Caco-2 (cell line): Measurements from ENCODE around the gene SLC35G2. TPM values are rescaled to one million over a fixed set of nuclear protein-coding genes. Genes with fewer than 3 reads are reported as not detected.
"Not testable (repeated sequence)": the region's sequence is repeated elsewhere in the genome, so short reads cannot be mapped to it uniquely, and the experiment has no call there.

Experiments used
- BruUV-seq: library from RNA; stranded (reverse); fragments of 400-500 nt; replicated peaks from 2 replicates; lab custom pipeline; 2021; lab: Mats Ljungman, UMichigan
- CTCF ChIA-PET: fragments of 300-600 bp; sonication (Branson Sonifier 250); formaldehyde crosslinking; loops from one replicate; lab custom pipeline; 2022; ENCODE audit warnings: antibody characterized with exemption; lab: Charles Lee
- POLR2A ChIA-PET: fragments of 300-600 bp; sonication (Branson Sonifier 250); formaldehyde crosslinking; loops from one replicate; lab custom pipeline; 2022; ENCODE audit warnings: antibody characterized with exemption; lab: Charles Lee
- DNase-seq, 2 experiments: peaks; one replicate each; pipeline versions ENCODE4 v3.0.0 to v3.0.0-alpha.2; 2020 to 2022
- H3K27me3 ChIP-seq: replicated peaks from 2 replicates; pipeline ENCODE4 v1.6.0; 2011; ENCODE audit warnings: low read length; ENCODE audit not compliant: control insufficient read depth, insufficient read depth
- H3K36me3 ChIP-seq: 2 replicates; pipeline ENCODE4 v1.5.1; 2011; ENCODE audit warnings: low read length; ENCODE audit not compliant: control insufficient read depth, insufficient read depth
- H3K4me1 ChIP-seq: fragments of 250-450 bp; sonication (Bioruptor Pico); 2 replicates; pipeline ENCODE4 v1.5.1; 2020; ENCODE audit warnings: mild to moderate bottlenecking
- H3K4me3 ChIP-seq: 2 replicates; pipeline ENCODE4 v1.5.1; 2011; ENCODE audit warnings: low read depth, mild to moderate bottlenecking, control low read depth, low read length
- H3K9me3 ChIP-seq: fragments of 250-450 bp; sonication (Bioruptor Pico); 2 replicates; pipeline ENCODE4 v1.5.1; 2020; ENCODE audit warnings: mild to moderate bottlenecking, moderate library complexity
- H3K27ac Mint-ChIP-seq: one replicate; pipeline ENCODE4 v1.8.0; 2022; ENCODE audit warnings: mixed read lengths; ENCODE audit not compliant: unreplicated experiment
- H3K27me3 Mint-ChIP-seq: one replicate; pipeline ENCODE4 v1.8.0; 2022; ENCODE audit warnings: mixed read lengths; ENCODE audit not compliant: insufficient read depth, unreplicated experiment
- H3K36me3 Mint-ChIP-seq: one replicate; pipeline ENCODE4 v1.8.0; 2022; ENCODE audit warnings: mild to moderate bottlenecking, mixed read lengths; ENCODE audit not compliant: insufficient read depth, unreplicated experiment
- H3K4me1 Mint-ChIP-seq: one replicate; pipeline ENCODE4 v1.8.0; 2022; ENCODE audit warnings: low read depth, mixed read lengths; ENCODE audit not compliant: unreplicated experiment
- H3K4me3 Mint-ChIP-seq: one replicate; pipeline ENCODE4 v1.8.0; 2022; ENCODE audit warnings: mild to moderate bottlenecking, moderate library complexity, mixed read lengths; ENCODE audit not compliant: unreplicated experiment
- H3K9me3 Mint-ChIP-seq: one replicate; pipeline ENCODE4 v1.8.0; 2022; ENCODE audit warnings: mixed read lengths; ENCODE audit not compliant: unreplicated experiment
- intact Hi-C: fragments of 100-400 bp; cut with micrococcal nuclease; formaldehyde crosslinking; loops from one replicate; pipeline ENCODE4 v1.10.0; 2022; ENCODE audit not compliant: unreplicated experiment
- total RNA-seq: library from RNA; stranded (reverse); gene quantifications from 2 replicates; pipeline ENCODE4 v1.2.3, GENCODE V29; 2022
- TF ChIP-seq, protein P1 (sequence below), 2 experiments: fragments of 200-600 bp in 1 of 2; IDR thresholded peaks; 1 replicate in 1 of 2; 2 replicates in 1 of 2; pipeline versions ENCODE4 v1.5.1 to v1.8.0; 2011 to 2022; ENCODE audit warnings: antibody characterized with exemption in 1 of 2, control low read depth in 1 of 2, inconsistent platforms in 1 of 2, low read depth in 1 of 2, low read length in 1 of 2, mild to moderate bottlenecking in 1 of 2, moderate library complexity in 1 of 2; ENCODE audit not compliant: insufficient read depth in 1 of 2, severe bottlenecking in 1 of 2, unreplicated experiment in 1 of 2

Gene SLC35G2
- total RNA-seq, 1 experiment from 2014 or later = 4.2 TPM

DNA sequence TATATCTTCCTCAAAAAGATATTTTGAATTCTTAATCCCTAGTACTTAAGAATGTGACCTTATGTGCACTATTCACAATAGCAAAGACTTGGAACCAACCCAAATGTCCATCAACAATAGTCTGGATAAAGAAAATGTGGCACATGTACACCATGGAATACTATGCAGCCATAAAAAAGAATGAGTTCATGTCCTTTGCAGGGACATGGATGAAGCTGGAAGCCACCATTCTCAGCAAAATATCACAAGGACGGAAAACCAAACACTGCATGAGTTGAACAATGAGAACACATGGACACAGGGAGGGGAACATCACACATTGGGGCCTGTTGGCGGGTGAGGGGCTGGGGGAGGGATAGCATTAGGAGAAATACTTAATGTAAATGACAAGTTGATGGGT is 60.6 kb downstream of the SLC35G2 start:
- Mint-ChIP-seq H3K4me1 (peaks cover 19% of the 10 kb centered on the region), H3K36me3 (peaks cover 30% of the 10 kb centered on the region), H3K9me3 (peaks cover 17% of the 10 kb centered on the region)
- BruUV-seq, H3K4me3 Mint-ChIP-seq, H3K4me3 ChIP-seq, H3K27me3 Mint-ChIP-seq, H3K27ac Mint-ChIP-seq, H3K27me3 ChIP-seq, H3K36me3 ChIP-seq, POLR2A ChIA-PET, DNase-seq, H3K4me1 ChIP-seq, H3K9me3 ChIP-seq, CTCF ChIA-PET, intact Hi-C loops: not testable (repeated sequence)

DNA sequence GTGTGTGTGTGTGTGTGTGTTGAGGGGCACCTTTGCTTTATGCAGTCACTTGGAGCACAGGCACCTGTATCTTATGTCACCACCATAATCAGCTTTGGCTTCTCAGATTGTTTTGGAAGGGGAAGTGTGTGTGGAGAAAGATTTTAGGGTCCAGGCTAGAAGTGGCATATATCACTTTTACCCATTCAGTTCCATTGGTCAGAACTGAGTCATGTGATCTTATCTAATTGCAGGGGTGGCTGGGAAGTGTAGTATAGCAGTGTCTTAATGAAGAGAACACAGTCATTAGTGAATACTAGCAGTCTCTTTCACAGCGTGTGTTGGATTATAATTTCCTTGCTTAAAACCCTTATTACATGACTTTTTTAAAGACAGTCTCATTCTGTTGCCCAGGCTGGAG is 63.6 kb downstream of the SLC35G2 start:
- Histone ChIP-seq H3K4me1 (no peaks in the 10 kb centered on the region), H3K27me3 (no peaks in the 10 kb centered on the region), H3K4me3 (no peak overlapping the region), H3K9me3 (no peaks in the 10 kb centered on the region), H3K36me3 (no peaks in the 10 kb centered on the region)
- intact Hi-C loops = no loop called here
- no TSS peak for BruUV-seq
- ChIA-PET CTCF (no interaction called here), POLR2A (no interaction called here)
- Mint-ChIP-seq H3K36me3 (peaks cover 26% of the 10 kb centered on the region), H3K4me1 (peaks cover 14% of the 10 kb centered on the region), H3K4me3 (no peak overlapping the region), H3K27ac (no peak overlapping the region), H3K27me3 (no peaks in the 10 kb centered on the region), H3K9me3 (peaks cover 11% of the 10 kb centered on the region)
- no peak for DNase-seq
- TF ChIP-seq, protein P1, sequence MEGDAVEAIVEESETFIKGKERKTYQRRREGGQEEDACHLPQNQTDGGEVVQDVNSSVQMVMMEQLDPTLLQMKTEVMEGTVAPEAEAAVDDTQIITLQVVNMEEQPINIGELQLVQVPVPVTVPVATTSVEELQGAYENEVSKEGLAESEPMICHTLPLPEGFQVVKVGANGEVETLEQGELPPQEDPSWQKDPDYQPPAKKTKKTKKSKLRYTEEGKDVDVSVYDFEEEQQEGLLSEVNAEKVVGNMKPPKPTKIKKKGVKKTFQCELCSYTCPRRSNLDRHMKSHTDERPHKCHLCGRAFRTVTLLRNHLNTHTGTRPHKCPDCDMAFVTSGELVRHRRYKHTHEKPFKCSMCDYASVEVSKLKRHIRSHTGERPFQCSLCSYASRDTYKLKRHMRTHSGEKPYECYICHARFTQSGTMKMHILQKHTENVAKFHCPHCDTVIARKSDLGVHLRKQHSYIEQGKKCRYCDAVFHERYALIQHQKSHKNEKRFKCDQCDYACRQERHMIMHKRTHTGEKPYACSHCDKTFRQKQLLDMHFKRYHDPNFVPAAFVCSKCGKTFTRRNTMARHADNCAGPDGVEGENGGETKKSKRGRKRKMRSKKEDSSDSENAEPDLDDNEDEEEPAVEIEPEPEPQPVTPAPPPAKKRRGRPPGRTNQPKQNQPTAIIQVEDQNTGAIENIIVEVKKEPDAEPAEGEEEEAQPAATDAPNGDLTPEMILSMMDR (IDR thresholded peaks at IDR 0.05; ENCODE audit: insufficient read depth in 1 of 2, low read depth in 1 of 2, low read length in 1 of 2, severe bottlenecking in 1 of 2, unreplicated experiment in 1 of 2) = no peak

DNA sequence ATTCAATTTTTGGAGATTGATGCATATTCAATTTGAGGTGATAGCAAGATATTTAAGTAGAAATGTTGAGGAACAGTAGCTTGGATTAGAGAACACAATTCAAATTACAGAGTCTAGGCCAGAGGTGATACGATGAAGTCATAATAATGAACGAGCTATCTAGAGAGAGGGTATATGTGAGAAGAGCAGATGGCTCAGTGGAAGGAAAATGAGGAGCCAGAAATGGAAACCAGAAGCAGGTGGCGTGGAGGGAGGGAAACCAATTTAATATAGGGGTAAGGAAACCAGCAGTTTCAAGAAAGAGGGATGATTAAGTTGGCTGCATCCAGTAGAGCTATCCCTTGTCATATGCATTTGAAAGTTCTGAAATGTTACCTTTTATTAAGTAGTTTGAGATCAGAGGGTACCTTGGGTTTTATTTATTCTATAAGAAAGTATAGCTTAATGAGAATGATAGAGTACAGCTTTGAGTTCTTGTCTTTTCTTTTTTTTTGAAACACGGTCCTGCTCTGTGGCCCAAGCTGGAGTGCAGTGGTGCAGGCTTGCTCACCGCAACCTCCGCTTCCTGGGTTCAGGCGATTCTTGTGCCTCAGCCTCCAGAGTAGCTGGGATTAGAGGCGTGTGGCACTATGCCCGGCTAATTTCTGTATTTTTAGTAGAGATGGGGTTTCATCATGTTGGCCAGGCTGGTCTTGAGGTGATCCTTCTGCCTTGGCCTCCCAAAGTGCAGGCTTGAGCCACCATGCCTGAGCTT is 65.2 kb downstream of the SLC35G2 start:
- Histone ChIP-seq H3K4me1 (no peaks in the 10 kb centered on the region), H3K36me3 (no peaks in the 10 kb centered on the region), H3K27me3 (no peaks in the 10 kb centered on the region), H3K4me3 (no peak overlapping the region), H3K9me3 (no peaks in the 10 kb centered on the region)
- Mint-ChIP-seq H3K27ac (no peak overlapping the region), H3K4me3 (no peak overlapping the region), H3K27me3 (no peaks in the 10 kb centered on the region), H3K9me3 (peaks cover 10% of the 10 kb centered on the region), H3K4me1 (peaks cover 12% of the 10 kb centered on the region), H3K36me3 (peaks cover 26% of the 10 kb centered on the region)
- ChIA-PET CTCF (no interaction called here), POLR2A (no interaction called here)
- DNase-seq = no peak
- TF ChIP-seq, protein P1 (IDR thresholded peaks at IDR 0.05; ENCODE audit: insufficient read depth in 1 of 2, low read depth in 1 of 2, low read length in 1 of 2, severe bottlenecking in 1 of 2, unreplicated experiment in 1 of 2) = no peak
- no TSS peak for BruUV-seq
- intact Hi-C loops = no loop called here
